MM.1S (cell line): Measurements from ENCODE around the gene CACUL1.

ENCODE experiments used
- DNase-seq: peaks from one replicate; pipeline ENCODE4 v3.0.0-alpha.2; 2015
- H2AFZ ChIP-seq: fragments of 300-600 bp; sonication (generic); 2 replicates; pipeline ENCODE4 v1.6.0; 2016; ENCODE audit warnings: antibody characterized with exemption, low read length
- H3F3A ChIP-seq: fragments of 300-600 bp; sonication (generic); 2 replicates; pipeline ENCODE4 v1.6.1; 2016; ENCODE audit warnings: mild to moderate bottlenecking, antibody characterized with exemption, low read length, moderate library complexity, mixed read lengths; ENCODE audit not compliant: insufficient read depth
- H3K27ac ChIP-seq: fragments of 300-600 bp; sonication (generic); 2 replicates; pipeline ENCODE4 v1.5.1; 2016; ENCODE audit warnings: mild to moderate bottlenecking, low read length
- H3K27me3 ChIP-seq: fragments of 300-600 bp; sonication (generic); replicated peaks from 2 replicates; pipeline ENCODE4 v1.6.0; 2016; ENCODE audit warnings: low read length; ENCODE audit not compliant: insufficient read depth
- H3K36me3 ChIP-seq: fragments of 300-600 bp; sonication (generic); replicated peaks from 2 replicates; pipeline ENCODE4 v1.6.1; 2016; ENCODE audit warnings: mild to moderate bottlenecking, low read length, mixed read lengths; ENCODE audit not compliant: insufficient read depth
- H3K4me1 ChIP-seq: fragments of 300-600 bp; sonication (generic); 2 replicates; pipeline ENCODE4 v1.6.1; 2016; ENCODE audit warnings: low read length, mixed read lengths
- H3K4me2 ChIP-seq: fragments of 300-600 bp; sonication (generic); 2 replicates; pipeline ENCODE4 v1.6.0; 2016; ENCODE audit warnings: low read depth, low read length
- H3K4me3 ChIP-seq: fragments of 300-600 bp; sonication (generic); 2 replicates; pipeline ENCODE4 v1.5.1; 2016; ENCODE audit warnings: low read length, mixed read lengths
- H3K79me2 ChIP-seq: fragments of 300-600 bp; sonication (generic); 2 replicates; pipeline ENCODE4 v1.6.1; 2016; ENCODE audit warnings: mixed run types, low read length, mixed read lengths
- H3K9ac ChIP-seq: fragments of 300-600 bp; sonication (generic); 2 replicates; pipeline ENCODE4 v1.6.1; 2016; ENCODE audit warnings: low read length, mixed read lengths
- H3K9me2 ChIP-seq: fragments of 300-600 bp; sonication (generic); replicated peaks from 2 replicates; pipeline ENCODE4 v1.6.1; 2016; ENCODE audit warnings: mild to moderate bottlenecking, low read length, mixed read lengths; ENCODE audit not compliant: insufficient read depth
- H3K9me3 ChIP-seq: fragments of 300-600 bp; sonication (generic); replicated peaks from 2 replicates; pipeline ENCODE4 v1.6.1; 2016; ENCODE audit warnings: mild to moderate bottlenecking, low read length, mixed read lengths; ENCODE audit not compliant: insufficient read depth
- H4K20me1 ChIP-seq: fragments of 300-600 bp; sonication (generic); 2 replicates; pipeline ENCODE4 v1.6.1; 2016; ENCODE audit warnings: mild to moderate bottlenecking, low read length, moderate library complexity, mixed read lengths; ENCODE audit not compliant: insufficient read depth
- EZH2 ChIP-seq: fragments of 300-600 bp; sonication (generic); optimal IDR thresholded peaks from 2 replicates; pipeline ENCODE3; 2017; ENCODE audit warnings: low read depth, mild to moderate bottlenecking, antibody characterized with exemption, low read length, mixed read lengths
- EZH2phosphoT487 ChIP-seq: fragments of 300-600 bp; sonication (generic); IDR thresholded peaks from 2 replicates; pipeline ENCODE4 v1.6.1; 2018; ENCODE audit warnings: antibody characterized with exemption, low read length
- TF ChIP-seq, protein P1 (sequence below): fragments of 300-600 bp; sonication (generic); IDR thresholded peaks from 2 replicates; pipeline ENCODE4 v1.5.1; 2016; ENCODE audit warnings: antibody characterized with exemption, low read length, mixed read lengths

The CACUL1 gene

DNA sequence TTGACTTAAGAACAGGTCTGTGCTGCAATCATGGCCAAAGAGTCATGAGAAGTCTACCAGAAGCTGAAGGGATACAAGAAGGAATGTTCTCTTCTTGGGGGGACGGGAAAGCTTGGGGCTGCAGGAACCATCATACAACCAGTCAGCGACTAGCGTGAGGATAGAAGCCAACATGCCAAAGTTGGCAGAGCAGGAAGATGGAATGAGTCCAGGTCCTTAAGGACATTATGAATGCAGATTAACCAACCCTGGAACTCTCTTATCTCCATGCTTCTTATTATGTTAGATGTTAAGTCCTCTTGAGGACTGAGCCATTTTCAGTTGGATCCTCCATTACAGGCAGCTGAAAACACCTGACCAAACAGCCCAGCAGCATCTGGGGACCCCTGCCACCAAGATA is 17.2 kb upstream of the CACUL1 start:
- Histone ChIP-seq H3K27me3 (no peaks in the 10 kb centered on the region), H3K4me1 (no peaks in the 10 kb centered on the region), H3K36me3 (no peaks in the 10 kb centered on the region), H3K79me2 (no peaks in the 10 kb centered on the region), H4K20me1 (no peaks in the 10 kb centered on the region), H3K9me2 (no peaks in the 10 kb centered on the region), H3K9ac (no peak overlapping the region), H2AFZ (no peak overlapping the region), H3K4me2 (no peak overlapping the region), H3K27ac (no peak overlapping the region), H3F3A (no peaks in the 10 kb centered on the region), H3K4me3 (no peak overlapping the region), H3K9me3 (no peaks in the 10 kb centered on the region; the same call in 1 of the 2 replicates)
- TF ChIP-seq EZH2phosphoT487 (no peak), EZH2 (no peak)
- TF ChIP-seq, protein P1, sequence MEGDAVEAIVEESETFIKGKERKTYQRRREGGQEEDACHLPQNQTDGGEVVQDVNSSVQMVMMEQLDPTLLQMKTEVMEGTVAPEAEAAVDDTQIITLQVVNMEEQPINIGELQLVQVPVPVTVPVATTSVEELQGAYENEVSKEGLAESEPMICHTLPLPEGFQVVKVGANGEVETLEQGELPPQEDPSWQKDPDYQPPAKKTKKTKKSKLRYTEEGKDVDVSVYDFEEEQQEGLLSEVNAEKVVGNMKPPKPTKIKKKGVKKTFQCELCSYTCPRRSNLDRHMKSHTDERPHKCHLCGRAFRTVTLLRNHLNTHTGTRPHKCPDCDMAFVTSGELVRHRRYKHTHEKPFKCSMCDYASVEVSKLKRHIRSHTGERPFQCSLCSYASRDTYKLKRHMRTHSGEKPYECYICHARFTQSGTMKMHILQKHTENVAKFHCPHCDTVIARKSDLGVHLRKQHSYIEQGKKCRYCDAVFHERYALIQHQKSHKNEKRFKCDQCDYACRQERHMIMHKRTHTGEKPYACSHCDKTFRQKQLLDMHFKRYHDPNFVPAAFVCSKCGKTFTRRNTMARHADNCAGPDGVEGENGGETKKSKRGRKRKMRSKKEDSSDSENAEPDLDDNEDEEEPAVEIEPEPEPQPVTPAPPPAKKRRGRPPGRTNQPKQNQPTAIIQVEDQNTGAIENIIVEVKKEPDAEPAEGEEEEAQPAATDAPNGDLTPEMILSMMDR: no peak
- no peak for DNase-seq

DNA sequence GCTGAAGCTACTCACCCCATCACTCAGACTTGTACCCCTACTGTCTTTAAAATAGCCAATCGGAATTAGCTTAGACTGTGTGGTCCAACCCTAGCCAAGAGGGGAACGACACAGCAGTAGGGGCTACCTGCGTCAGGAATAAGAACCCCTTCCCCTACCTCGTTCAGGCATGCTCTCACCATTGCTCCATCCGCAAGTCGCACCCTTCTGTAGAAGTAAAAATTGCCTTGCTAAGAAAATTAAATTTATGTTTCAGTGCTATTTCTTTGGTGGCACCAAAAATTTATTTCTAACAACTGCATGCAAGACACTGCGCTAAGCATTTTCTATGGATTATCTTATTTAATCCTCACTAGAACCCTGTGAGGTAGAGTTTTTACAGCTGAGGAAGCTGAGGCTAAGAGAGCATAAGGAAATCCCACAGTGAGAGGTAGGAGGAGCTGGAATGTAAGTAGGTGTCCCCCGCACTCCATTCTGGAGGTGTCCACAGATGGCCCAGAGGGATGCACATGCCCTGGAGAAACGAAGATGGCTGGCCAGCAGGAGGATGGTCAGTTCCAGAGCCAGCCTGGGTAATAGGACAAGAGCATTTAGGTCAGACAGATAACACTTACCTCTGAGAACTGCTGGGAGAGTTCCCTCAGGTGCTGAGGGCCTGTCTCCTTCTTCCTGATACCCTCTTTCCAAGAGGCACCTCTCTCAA is 15.3 kb upstream of the CACUL1 start:
- Histone ChIP-seq H3K4me2 (no peak overlapping the region), H3K9ac (no peak overlapping the region), H4K20me1 (no peaks in the 10 kb centered on the region), H3K4me1 (no peaks in the 10 kb centered on the region), H3K79me2 (no peaks in the 10 kb centered on the region), H2AFZ (no peak overlapping the region), H3K4me3 (no peak overlapping the region), H3K27me3 (no peaks in the 10 kb centered on the region), H3K27ac (no peak overlapping the region), H3K9me2 (no peaks in the 10 kb centered on the region), H3K36me3 (no peaks in the 10 kb centered on the region), H3K9me3 (no peaks in the 10 kb centered on the region; the same call in 1 of the 2 replicates), H3F3A (no peaks in the 10 kb centered on the region)
- no peak for DNase-seq
- TF ChIP-seq EZH2: no peak
- TF ChIP-seq EZH2phosphoT487: no peak
- TF ChIP-seq, protein P1: no peak

DNA sequence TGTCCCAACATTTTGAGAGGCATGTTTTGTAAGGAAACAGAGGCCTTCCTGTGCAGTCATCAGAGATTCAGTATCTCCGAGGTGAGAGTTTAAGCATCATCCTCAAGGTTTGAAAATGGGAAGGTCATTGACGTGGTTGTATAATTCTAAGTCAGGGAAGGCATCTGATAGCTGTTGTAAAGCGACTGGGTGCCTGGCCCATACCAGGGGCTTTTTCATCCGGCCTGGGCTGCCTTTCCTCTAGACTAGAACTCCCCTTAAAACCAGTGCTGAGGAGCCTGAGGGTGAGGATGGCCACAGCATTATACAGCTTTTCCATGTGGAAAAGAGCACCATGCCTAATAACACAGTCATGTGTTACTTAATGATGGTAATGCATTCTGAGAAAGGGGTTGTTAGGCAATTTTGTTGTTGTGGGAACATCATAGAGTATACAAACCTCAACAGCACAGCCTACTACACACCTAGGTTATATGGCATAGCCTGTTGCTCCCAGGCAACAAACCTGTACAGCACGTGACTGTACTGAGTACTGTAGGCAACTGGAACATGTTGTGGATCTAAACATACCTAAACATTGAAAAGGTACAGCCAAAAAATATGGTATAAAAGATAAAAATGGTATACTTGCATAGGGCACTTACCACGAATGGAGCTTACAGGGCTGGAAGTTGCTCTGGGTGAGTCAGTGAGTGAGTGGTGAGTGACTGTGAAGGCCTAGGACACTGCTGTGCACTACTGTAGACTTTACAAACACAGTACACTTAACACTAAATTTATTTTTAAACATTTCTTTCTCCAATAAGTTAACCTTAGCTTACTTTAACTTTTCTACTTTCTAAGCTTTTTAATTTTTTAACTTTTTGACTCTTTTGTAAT is 13.5 kb upstream of the CACUL1 start:
- H3K36me3 ChIP-seq: no peaks in the 10 kb centered on the region
- H4K20me1 ChIP-seq: no peaks in the 10 kb centered on the region
- no peak overlapping the region for H2AFZ ChIP-seq
- H3K4me3 ChIP-seq: no peak overlapping the region
- H3K4me1 ChIP-seq: no peaks in the 10 kb centered on the region
- H3F3A ChIP-seq: no peaks in the 10 kb centered on the region
- no peak for DNase-seq
- no peak overlapping the region for H3K4me2 ChIP-seq
- no peaks in the 10 kb centered on the region for H3K9me2 ChIP-seq
- no peak for TF ChIP-seq EZH2phosphoT487
- no peak for TF ChIP-seq EZH2
- TF ChIP-seq, protein P1: no peak
- H3K27me3 ChIP-seq: no peaks in the 10 kb centered on the region
- H3K9ac ChIP-seq: no peak overlapping the region
- no peak overlapping the region for H3K27ac ChIP-seq
- no peaks in the 10 kb centered on the region for H3K79me2 ChIP-seq
- H3K9me3 ChIP-seq: no peaks in the 10 kb centered on the region
